Right lobe of liver (tissue), 6 donors: ENCODE data around the gene TMEM87A. TPM values are rescaled to one million over a fixed set of nuclear protein-coding genes. Genes with fewer than 3 reads are reported as not detected.

Experiments
- ATAC-seq, 4 donors: fragments of 200-7000 bp; cut with Tn5 transposase; one replicate each; pipeline ENCODE4 v1.9.1; 2020; ENCODE audit warnings: mild to moderate bottlenecking in 4 of 4, moderate library complexity in 4 of 4
- DNase-seq, 3 donors: peaks; one replicate each; pipeline ENCODE4 v3.0.0-alpha.2; 2020
- H3K27ac ChIP-seq, 3 donors: fragments of 200-600 bp; one replicate each; pipeline ENCODE4 v1.8.0; 2022
- H3K27me3 ChIP-seq, 2 donors: fragments of 200-600 bp; one replicate each; pipeline ENCODE4 v1.8.0; 2022
- H3K36me3 ChIP-seq, 4 donors: fragments of 200-600 bp; sonication (generic) in 1 of 4; one replicate each; pipeline versions ENCODE4 v1.5.1 to v1.8.0; 2017 to 2022; ENCODE audit warnings: control low read depth in 1 of 4
- H3K4me1 ChIP-seq, 4 donors: fragments of 200-600 bp; sonication (generic) in 1 of 4; one replicate each; pipeline versions ENCODE4 v1.5.1 to v1.8.0; 2017 to 2022; ENCODE audit warnings: control low read depth in 1 of 4
- H3K4me3 ChIP-seq, 3 donors: fragments of 200-600 bp; one replicate each; pipeline ENCODE4 v1.8.0; 2022
- H3K9me3 ChIP-seq, 4 donors: fragments of 200-600 bp; sonication (generic) in 1 of 4; one replicate each; pipeline versions ENCODE4 v1.5.1 to v1.8.0; 2017 to 2022; ENCODE audit warnings: control low read depth in 1 of 4
- POLR2A ChIP-seq: fragments of 450-650 bp; IDR thresholded peaks from one replicate; pipeline ENCODE4 v1.6.1; 2017; ENCODE audit warnings: antibody characterized with exemption, mild to moderate bottlenecking
- whole genome bisulfite sequencing: methylation state at CpG from one replicate; pipeline ENCODE4 v1.1.6; 2018; ENCODE audit warnings: low coverage, low lambda C conversion rate; ENCODE audit not compliant: insufficient coverage; ENCODE audit errors: missing lambda C conversion rate; 5-methylcytosine and 5-hydroxymethylcytosine counted together
- intact Hi-C, 2 donors: fragments of 100-400 bp; cut with DNase I; formaldehyde crosslinking; loops; one replicate each; pipeline versions ENCODE4 v1.11.2 to v1.14.1; 2022
- total RNA-seq, 6 experiments: library from RNA; depleted of rRNA in 2 of 6; stranded (reverse); fragments of >200 nt in 2 of 6; fragmentation: NEBNext Ultra II Directional in 3 of 6; extraction: Animal tissue kit (Norgen Biotek cat#: 25700) in 3 of 6; gene quantifications; one replicate each; pipeline versions ENCODE4 v1.1.0 to v1.2.4, GENCODE V29; 2016 to 2023
- TF ChIP-seq, protein P1 (sequence below), 4 donors: fragments of 200-600 bp in 3 of 4; fragments of 450-650 bp in 1 of 4; IDR thresholded peaks; one replicate each; pipeline versions ENCODE4 v1.5.1 to v1.8.0; 2016 to 2022; ENCODE audit warnings: antibody characterized with exemption in 4 of 4, mild to moderate bottlenecking in 2 of 4
- donor health status: DM: no; HTN: yes; CAD: no.
- donor health status: DM: no; HTN: no; CAD: no.
- donor health status: DM: no; HTN: no; CAD: no.
- donor health status: DM: no; HTN: yes; CAD: no.
- donor health status: DM: no; HTN: yes; CAD: no.

TMEM87A gene
- total RNA-seq, 6 experiments from 2014 or later = 12.9 to 22.4 (median 15.7) TPM

DNA sequence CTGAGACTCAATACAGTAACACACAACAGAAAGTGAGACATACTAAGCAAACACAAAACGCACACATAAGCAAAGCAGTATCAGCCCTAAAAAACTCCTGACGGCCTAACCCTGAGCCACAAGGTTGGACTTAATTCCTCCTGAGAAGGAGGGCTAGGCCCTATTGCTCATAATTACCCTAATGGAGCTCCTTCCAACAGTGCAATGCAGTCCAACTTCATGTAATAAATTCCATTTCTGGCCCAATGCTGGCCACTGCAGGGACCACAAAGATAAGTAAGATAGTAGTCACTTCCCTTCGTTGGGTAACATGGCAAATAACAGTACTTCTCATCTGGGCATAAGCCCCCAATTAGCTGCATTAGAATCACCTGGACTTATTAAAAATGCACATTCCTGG is 69.3 kb downstream of the TMEM87A start:
- Histone ChIP-seq H3K4me3 (no peak overlapping the region), H3K27ac (no peak overlapping the region), H3K9me3 (no peaks in the 10 kb centered on the region), H3K27me3 (no peaks in the 10 kb centered on the region), H3K36me3 (peaks cover 0 to 7% (median 0%) of the 10 kb centered on the region in 4 donors), H3K4me1 (peaks cover 0 to 10% (median 4%) of the 10 kb centered on the region in 4 donors)
- WGBS = 75% methylated on average over 1 of the region's 3 CpGs
- DNase-seq (no peak), ATAC-seq (no peak)
- no peak for TF ChIP-seq POLR2A
- TF ChIP-seq, protein P1, sequence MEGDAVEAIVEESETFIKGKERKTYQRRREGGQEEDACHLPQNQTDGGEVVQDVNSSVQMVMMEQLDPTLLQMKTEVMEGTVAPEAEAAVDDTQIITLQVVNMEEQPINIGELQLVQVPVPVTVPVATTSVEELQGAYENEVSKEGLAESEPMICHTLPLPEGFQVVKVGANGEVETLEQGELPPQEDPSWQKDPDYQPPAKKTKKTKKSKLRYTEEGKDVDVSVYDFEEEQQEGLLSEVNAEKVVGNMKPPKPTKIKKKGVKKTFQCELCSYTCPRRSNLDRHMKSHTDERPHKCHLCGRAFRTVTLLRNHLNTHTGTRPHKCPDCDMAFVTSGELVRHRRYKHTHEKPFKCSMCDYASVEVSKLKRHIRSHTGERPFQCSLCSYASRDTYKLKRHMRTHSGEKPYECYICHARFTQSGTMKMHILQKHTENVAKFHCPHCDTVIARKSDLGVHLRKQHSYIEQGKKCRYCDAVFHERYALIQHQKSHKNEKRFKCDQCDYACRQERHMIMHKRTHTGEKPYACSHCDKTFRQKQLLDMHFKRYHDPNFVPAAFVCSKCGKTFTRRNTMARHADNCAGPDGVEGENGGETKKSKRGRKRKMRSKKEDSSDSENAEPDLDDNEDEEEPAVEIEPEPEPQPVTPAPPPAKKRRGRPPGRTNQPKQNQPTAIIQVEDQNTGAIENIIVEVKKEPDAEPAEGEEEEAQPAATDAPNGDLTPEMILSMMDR (IDR thresholded peaks at IDR 0.05) = no peak
- intact Hi-C loops = no loop called here

DNA sequence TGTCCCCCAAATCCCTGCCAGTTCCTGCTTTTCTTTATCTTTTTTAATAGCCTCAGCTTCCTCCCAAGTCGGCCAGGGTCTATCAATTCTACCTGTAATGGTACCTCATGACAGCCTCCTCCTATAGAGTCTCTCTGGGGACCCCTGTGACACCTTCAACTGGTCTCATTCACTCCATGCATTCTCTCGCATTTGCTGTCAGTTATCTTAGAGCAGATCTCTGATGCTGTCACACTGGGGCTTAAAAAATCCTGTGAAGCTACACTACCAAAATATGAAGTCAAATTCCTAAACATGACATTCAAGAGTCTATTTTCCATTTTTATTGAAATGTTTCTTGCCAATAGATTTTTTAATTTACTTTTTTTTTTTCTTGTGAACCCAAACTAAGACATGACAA is 70.6 kb downstream of the TMEM87A start:
- intact Hi-C loops = no loop called here
- TF ChIP-seq, protein P1 (IDR thresholded peaks at IDR 0.05) = no peak
- TF ChIP-seq POLR2A = no peak
- H3K27me3 ChIP-seq = no peaks in the 10 kb centered on the region
- no peak overlapping the region for H3K4me3 ChIP-seq
- no peaks in the 10 kb centered on the region for H3K9me3 ChIP-seq
- no peak overlapping the region for H3K27ac ChIP-seq
- H3K4me1 ChIP-seq = peaks cover 0 to 10% (median 4%) of the 10 kb centered on the region in 4 donors
- ATAC-seq (no peak), DNase-seq (no peak)
- 79% methylated on average over 2 of the region's 2 CpGs for WGBS
- H3K36me3 ChIP-seq = peaks cover 0 to 10% (median 0%) of the 10 kb centered on the region in 4 donors

DNA sequence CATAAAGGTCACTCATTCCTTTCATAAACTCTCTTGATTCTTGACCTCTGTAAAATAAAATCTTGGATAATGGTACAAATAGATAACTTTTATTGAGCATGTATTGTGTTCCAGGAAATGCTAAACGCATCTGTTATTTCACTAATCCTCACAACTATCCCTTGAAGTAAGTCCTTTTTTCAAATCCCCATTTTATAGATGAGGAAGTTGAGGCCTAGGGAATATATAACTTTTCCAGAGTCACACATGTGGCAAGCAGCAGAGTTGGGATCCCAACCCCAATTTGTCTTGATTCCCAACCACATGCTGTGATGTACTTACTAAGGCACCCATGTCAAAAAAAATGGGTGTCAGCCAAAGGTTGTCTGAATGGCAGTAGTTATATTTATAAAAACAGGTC is 71.4 kb downstream of the TMEM87A start:
- Histone ChIP-seq H3K4me3 (no peak overlapping the region), H3K27me3 (no peaks in the 10 kb centered on the region), H3K9me3 (no peaks in the 10 kb centered on the region), H3K4me1 (peaks cover 0 to 4% (median 1%) of the 10 kb centered on the region in 4 donors), H3K27ac (no peak overlapping the region), H3K36me3 (peaks cover 0 to 10% (median 0%) of the 10 kb centered on the region in 4 donors)
- ATAC-seq (no peak), DNase-seq (no peak)
- TF ChIP-seq POLR2A = no peak
- TF ChIP-seq, protein P1 (IDR thresholded peaks at IDR 0.05) = no peak
- 82% methylated on average over 1 of the region's 1 CpG for WGBS
- intact Hi-C loops = no loop called here

DNA sequence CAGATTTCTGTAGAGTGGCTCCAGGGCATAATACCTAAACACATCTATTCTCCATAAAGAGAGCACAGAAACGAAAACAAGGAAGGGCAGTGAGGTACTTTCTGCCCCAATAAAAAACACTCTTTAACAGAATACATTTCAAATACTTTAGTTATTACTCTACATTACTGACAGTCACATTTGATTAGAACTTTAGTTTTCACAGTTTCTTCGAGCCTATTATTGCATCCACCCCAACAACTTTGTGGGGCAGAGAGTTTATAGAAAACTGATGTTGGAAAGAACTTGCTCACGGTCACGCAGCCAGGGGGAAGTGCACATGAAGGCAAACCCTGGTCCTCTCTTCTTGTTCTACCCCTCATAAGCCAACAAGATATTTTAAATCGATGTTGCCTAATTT is 74.1 kb downstream of the TMEM87A start:
- Histone ChIP-seq H3K27ac (no peak overlapping the region), H3K36me3 (peaks cover 0 to 10% (median 0%) of the 10 kb centered on the region in 4 donors), H3K4me1 (no peaks in the 10 kb centered on the region), H3K27me3 (no peaks in the 10 kb centered on the region), H3K4me3 (no peak overlapping the region), H3K9me3 (no peaks in the 10 kb centered on the region)
- no peak for TF ChIP-seq POLR2A
- TF ChIP-seq, protein P1 (IDR thresholded peaks at IDR 0.05) = no peak
- DNase-seq = no peak
- ATAC-seq = no peak
- 96% methylated on average over 5 of the region's 5 CpGs for WGBS
- intact Hi-C loops = no loop called here

DNA sequence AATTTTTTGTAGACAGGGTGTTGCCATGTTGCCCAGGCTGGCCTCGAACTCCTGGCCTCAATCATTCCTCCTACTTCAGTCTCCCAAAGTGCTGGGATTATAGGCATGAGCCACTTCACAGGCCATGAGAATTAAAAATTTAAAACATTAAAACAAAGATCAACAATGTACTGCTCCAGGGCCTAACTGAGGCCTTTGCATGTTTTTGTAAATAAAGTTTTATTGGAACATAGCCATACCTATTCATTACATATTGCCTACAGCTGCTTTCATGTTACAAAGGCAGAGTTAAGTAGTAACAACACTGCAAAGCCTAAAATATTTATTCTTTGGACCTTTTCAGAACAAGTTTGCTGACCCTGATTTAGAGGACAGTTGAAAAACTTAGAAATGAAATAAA is 74.7 kb downstream of the TMEM87A start:
- intact Hi-C loops = no loop called here
- H3K36me3 ChIP-seq = peaks cover 0 to 10% (median 0%) of the 10 kb centered on the region in 4 donors
- no peak overlapping the region for H3K4me3 ChIP-seq
- 100% methylated on average over 1 of the region's 1 CpG for WGBS
- no peaks in the 10 kb centered on the region for H3K4me1 ChIP-seq
- TF ChIP-seq POLR2A = no peak
- TF ChIP-seq, protein P1 (IDR thresholded peaks at IDR 0.05) = no peak
- H3K27ac ChIP-seq = no peak overlapping the region
- no peaks in the 10 kb centered on the region for H3K9me3 ChIP-seq
- ATAC-seq = no peak
- no peaks in the 10 kb centered on the region for H3K27me3 ChIP-seq
- no peak for DNase-seq
